OCI-LY3 (cell line): Measurements from ENCODE around the gene RNF146.

ENCODE experiments used
- EZH2phosphoT487 ChIP-seq: fragments of 200-600 bp; shearing (Covaris generic); IDR thresholded peaks from 2 replicates; pipeline ENCODE4 v1.6.1; 2018; ENCODE audit warnings: antibody characterized with exemption, mixed run types, low read depth
- TF ChIP-seq, protein P1 (sequence below): fragments of 200-600, 300-600 bp; sonication (generic); IDR thresholded peaks from 2 replicates; pipeline ENCODE4 v1.5.1; 2014; ENCODE audit warnings: antibody characterized with exemption, low read length, low read depth

DNA sequence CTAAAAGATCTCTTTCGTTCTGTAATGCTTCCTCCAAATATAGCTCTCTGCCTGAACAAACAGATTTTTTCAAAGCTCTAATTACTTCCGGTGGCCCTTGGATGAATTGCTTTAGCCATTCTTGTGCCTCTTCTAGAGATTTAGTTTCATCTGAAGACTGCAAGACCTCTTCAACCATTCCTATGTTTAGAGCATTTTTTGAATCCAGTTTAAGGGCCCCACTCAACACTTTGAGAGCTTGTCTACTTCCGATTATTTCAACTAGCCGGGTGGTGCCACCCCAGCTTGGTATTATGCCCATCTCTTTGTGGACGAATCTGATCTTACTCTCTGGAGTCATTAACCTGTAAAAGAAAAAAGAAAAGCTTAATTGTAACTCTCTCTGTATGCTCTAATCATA lies 23.3 kb downstream of the RNF146 start:
- TF ChIP-seq, protein P1, sequence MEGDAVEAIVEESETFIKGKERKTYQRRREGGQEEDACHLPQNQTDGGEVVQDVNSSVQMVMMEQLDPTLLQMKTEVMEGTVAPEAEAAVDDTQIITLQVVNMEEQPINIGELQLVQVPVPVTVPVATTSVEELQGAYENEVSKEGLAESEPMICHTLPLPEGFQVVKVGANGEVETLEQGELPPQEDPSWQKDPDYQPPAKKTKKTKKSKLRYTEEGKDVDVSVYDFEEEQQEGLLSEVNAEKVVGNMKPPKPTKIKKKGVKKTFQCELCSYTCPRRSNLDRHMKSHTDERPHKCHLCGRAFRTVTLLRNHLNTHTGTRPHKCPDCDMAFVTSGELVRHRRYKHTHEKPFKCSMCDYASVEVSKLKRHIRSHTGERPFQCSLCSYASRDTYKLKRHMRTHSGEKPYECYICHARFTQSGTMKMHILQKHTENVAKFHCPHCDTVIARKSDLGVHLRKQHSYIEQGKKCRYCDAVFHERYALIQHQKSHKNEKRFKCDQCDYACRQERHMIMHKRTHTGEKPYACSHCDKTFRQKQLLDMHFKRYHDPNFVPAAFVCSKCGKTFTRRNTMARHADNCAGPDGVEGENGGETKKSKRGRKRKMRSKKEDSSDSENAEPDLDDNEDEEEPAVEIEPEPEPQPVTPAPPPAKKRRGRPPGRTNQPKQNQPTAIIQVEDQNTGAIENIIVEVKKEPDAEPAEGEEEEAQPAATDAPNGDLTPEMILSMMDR, result no peak
- TF ChIP-seq EZH2phosphoT487, result no peak
